ENCODE measurements around the gene COMMD1. TPM values are rescaled to one million over a fixed set of nuclear protein-coding genes. Genes with fewer than 3 reads are reported as not detected.

The COMMD1 gene
- total RNA-seq, 5 donors from 2014 or later (not counting 1 experiment from before 2014, with no cell fraction given), result 18.2 to 23.8 (median 19.6) TPM

DNA sequence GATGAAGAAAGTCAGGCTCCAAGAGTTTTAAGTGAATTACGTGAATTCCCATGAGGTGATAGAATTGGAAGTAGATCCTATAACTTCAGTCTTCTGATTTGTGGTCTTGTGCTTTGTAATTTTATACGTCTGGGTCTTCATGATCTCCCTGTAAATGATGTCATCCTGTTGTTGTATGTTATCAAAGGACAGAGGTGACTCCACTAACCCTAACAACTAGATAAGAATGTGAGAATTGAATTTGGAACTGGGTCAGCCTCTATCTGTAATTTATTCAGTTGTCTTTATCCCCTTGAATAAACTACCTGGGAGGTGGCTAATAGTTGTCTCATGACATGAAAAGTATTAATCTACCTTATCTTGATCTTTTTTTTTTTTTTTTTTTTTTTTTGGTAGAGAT is 204.1 kb downstream of the COMMD1 start:
- no peaks in the 10 kb centered on the region for H3K4me1 Mint-ChIP-seq
- CTCF ChIA-PET, result no interaction called here
- no peak for ATAC-seq (replicated peaks in 1 of 4)
- DNase-seq, result no peak
- Histone ChIP-seq H3K27me3 (replicated peaks in 1 of 2; ENCODE audit: control insufficient read depth in 2 of 2, extremely low read depth in 1 of 2, insufficient read depth in 2 of 2, low read length in 1 of 2) (no peaks in the 10 kb centered on the region), H3K9me3 (no peaks in the 10 kb centered on the region), H3K4me3 (ENCODE audit: control insufficient read depth in 1 of 2, extremely low read depth in 1 of 2, low read length in 1 of 2) (no peak overlapping the region), H3K4me1 (ENCODE audit: control insufficient read depth in 1 of 2, extremely low read depth in 1 of 2, insufficient read depth in 2 of 2, low read length in 2 of 2) (no peaks in the 10 kb centered on the region), H3K36me3 (ENCODE audit: control insufficient read depth in 2 of 2, extremely low read depth in 1 of 2, insufficient read depth in 1 of 2, low read length in 1 of 2) (no peaks in the 10 kb centered on the region), H3K27ac (ENCODE audit: low read length) (no peak overlapping the region)
- H3K4me3 Mint-ChIP-seq, result no peak overlapping the region
- WGBS (ENCODE audit: insufficient coverage), result no CpG with 5 or more reads among the region's 2 CpGs
- no peaks in the 10 kb centered on the region for H3K9me3 Mint-ChIP-seq
- peaks cover 5% of the 10 kb centered on the region for H3K36me3 Mint-ChIP-seq
- POLR2A ChIA-PET, result interaction anchor here in 1 of 2 donors (0.5 kb wide), 1 partner anchor 92 kb away, joined by 12 read pairs; no protein-coding TSS in a partner anchor
- H3K27ac Mint-ChIP-seq, result no peak overlapping the region
- H3K27me3 Mint-ChIP-seq, result no peaks in the 10 kb centered on the region

DNA sequence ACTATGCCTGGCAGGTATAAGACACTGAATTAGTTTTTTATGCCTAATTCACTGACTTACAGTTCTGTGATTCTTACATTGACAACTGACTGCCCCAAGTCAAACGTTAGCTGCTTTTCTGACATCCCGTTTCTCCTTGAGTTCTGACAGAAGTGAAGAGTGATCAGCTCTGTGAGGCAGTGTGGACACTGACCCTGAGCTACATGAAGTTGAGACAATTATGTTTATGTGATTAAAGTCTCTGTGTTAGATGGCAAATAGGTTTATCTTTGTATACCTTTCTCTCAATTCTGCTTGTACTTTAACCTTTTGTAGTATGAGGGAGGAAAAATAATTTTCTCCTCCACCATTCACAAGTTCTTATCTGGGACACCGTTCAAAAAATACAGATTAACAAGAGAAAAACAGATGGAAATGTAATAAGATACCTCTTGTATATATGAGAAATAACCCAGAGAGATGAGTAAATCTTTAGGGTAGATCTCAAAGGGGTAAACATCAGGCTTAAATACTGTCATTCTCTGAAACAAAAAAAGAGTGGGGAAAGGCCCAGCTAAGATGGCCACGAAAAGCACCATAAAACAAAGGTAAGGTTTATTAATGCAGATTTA is 205.0 kb downstream of the COMMD1 start:
- CTCF ChIA-PET, result no interaction called here
- no peaks in the 10 kb centered on the region for H3K4me1 ChIP-seq (ENCODE audit: control insufficient read depth in 1 of 2, extremely low read depth in 1 of 2, insufficient read depth in 2 of 2, low read length in 2 of 2)
- no peak for ATAC-seq (replicated peaks in 1 of 4)
- no peaks in the 10 kb centered on the region for H3K27me3 Mint-ChIP-seq
- no peak overlapping the region for H3K27ac ChIP-seq (ENCODE audit: low read length)
- no CpG with 5 or more reads among the region's 4 CpGs for WGBS (ENCODE audit: insufficient coverage)
- no peaks in the 10 kb centered on the region for H3K27me3 ChIP-seq (replicated peaks in 1 of 2; ENCODE audit: control insufficient read depth in 2 of 2, extremely low read depth in 1 of 2, insufficient read depth in 2 of 2, low read length in 1 of 2)
- no peak for DNase-seq
- no peaks in the 10 kb centered on the region for H3K9me3 ChIP-seq
- no peak overlapping the region for H3K27ac Mint-ChIP-seq
- no peak overlapping the region for H3K4me3 Mint-ChIP-seq
- H3K9me3 Mint-ChIP-seq, result no peaks in the 10 kb centered on the region
- H3K36me3 ChIP-seq (ENCODE audit: control insufficient read depth in 2 of 2, extremely low read depth in 1 of 2, insufficient read depth in 1 of 2, low read length in 1 of 2), result no peaks in the 10 kb centered on the region
- POLR2A ChIA-PET, result no interaction called here
- no peak overlapping the region for H3K4me3 ChIP-seq (ENCODE audit: control insufficient read depth in 1 of 2, extremely low read depth in 1 of 2, low read length in 1 of 2)
- H3K4me1 Mint-ChIP-seq, result peaks cover 0 to 8% (median 3%) of the 10 kb centered on the region in 3 donors
- peaks cover 3% of the 10 kb centered on the region for H3K36me3 Mint-ChIP-seq

GRCh38 chr2:62112179-62112578 is 206.7 kb downstream of the COMMD1 start:
- Histone ChIP-seq H3K4me1 (ENCODE audit: control insufficient read depth in 1 of 2, extremely low read depth in 1 of 2, insufficient read depth in 2 of 2, low read length in 2 of 2) (no peaks in the 10 kb centered on the region), H3K36me3 (ENCODE audit: control insufficient read depth in 2 of 2, extremely low read depth in 1 of 2, insufficient read depth in 1 of 2, low read length in 1 of 2) (no peaks in the 10 kb centered on the region), H3K27me3 (replicated peaks in 1 of 2; ENCODE audit: control insufficient read depth in 2 of 2, extremely low read depth in 1 of 2, insufficient read depth in 2 of 2, low read length in 1 of 2) (no peaks in the 10 kb centered on the region), H3K27ac (ENCODE audit: low read length) (no peak overlapping the region), H3K9me3 (no peaks in the 10 kb centered on the region), H3K4me3 (ENCODE audit: control insufficient read depth in 1 of 2, extremely low read depth in 1 of 2, low read length in 1 of 2) (no peak overlapping the region)
- Mint-ChIP-seq H3K27me3 (no peaks in the 10 kb centered on the region), H3K27ac (no peak overlapping the region), H3K9me3 (no peaks in the 10 kb centered on the region), H3K36me3 (peaks cover 7% of the 10 kb centered on the region), H3K4me3 (no peak overlapping the region), H3K4me1 (peaks cover 2 to 9% (median 3%) of the 10 kb centered on the region in 3 donors)
- ChIA-PET CTCF (interaction anchor here in 1 of 2 donors (0.6 kb wide), 1 partner anchor 125 kb away, joined by 8 read pairs; no protein-coding TSS in a partner anchor), POLR2A (no interaction called here)
- ATAC-seq (replicated peaks in 1 of 4), result no peak
- WGBS (ENCODE audit: insufficient coverage), result 100% methylated on average over 1 of the region's 2 CpGs
- DNase-seq, result no peak

- WGBS (ENCODE audit: insufficient coverage), result 93% methylated on average over 3 of the region's 5 CpGs
- Histone ChIP-seq H3K9me3 (no peaks in the 10 kb centered on the region), H3K27ac (ENCODE audit: low read length) (no peak overlapping the region), H3K4me1 (ENCODE audit: control insufficient read depth in 1 of 2, extremely low read depth in 1 of 2, insufficient read depth in 2 of 2, low read length in 2 of 2) (no peaks in the 10 kb centered on the region), H3K36me3 (ENCODE audit: control insufficient read depth in 2 of 2, extremely low read depth in 1 of 2, insufficient read depth in 1 of 2, low read length in 1 of 2) (no peaks in the 10 kb centered on the region), H3K4me3 (ENCODE audit: control insufficient read depth in 1 of 2, extremely low read depth in 1 of 2, low read length in 1 of 2) (no peak overlapping the region), H3K27me3 (replicated peaks in 1 of 2; ENCODE audit: control insufficient read depth in 2 of 2, extremely low read depth in 1 of 2, insufficient read depth in 2 of 2, low read length in 1 of 2) (no peaks in the 10 kb centered on the region)
- H3K36me3 Mint-ChIP-seq, result peaks cover 15% of the 10 kb centered on the region
- POLR2A ChIA-PET, result interaction anchor here in 1 of 2 donors (0.5 kb wide), 1 partner anchor 1318 kb away, joined by 5 read pairs; no protein-coding TSS in a partner anchor
- DNase-seq, result no peak
- peaks cover 5 to 19% (median 9%) of the 10 kb centered on the region in 3 donors for H3K4me1 Mint-ChIP-seq
- no peak overlapping the region for H3K4me3 Mint-ChIP-seq
- no peaks in the 10 kb centered on the region for H3K9me3 Mint-ChIP-seq
- no peaks in the 10 kb centered on the region for H3K27me3 Mint-ChIP-seq
- ATAC-seq (replicated peaks in 1 of 4), result no peak
- CTCF ChIA-PET, result no interaction called here
- H3K27ac Mint-ChIP-seq, result no peak overlapping the region
Observed at GRCh38 chr2:62114564-62114963, 209.1 kb downstream of the COMMD1 start.

DNA sequence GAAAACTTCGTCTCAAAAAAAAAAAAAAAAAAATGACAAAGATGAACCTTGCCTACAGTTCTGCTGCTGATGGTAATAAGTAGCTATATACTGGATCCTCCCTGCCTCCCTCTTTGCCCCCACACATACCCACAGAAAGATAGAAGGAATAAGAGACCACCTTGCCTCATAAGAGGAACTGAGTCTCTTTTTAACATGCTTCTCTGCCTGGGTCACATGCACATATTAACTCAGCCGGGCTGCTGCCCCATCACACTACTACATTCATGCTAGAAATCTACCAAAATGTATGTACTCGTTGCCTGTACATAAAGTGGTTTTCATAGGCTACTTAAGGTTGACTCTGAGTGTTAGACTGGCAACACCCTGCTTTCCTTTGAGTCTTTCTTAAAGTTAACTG is 211.5 kb downstream of the COMMD1 start:
- peaks cover 5 to 22% (median 9%) of the 10 kb centered on the region in 3 donors for H3K4me1 Mint-ChIP-seq

GRCh38 chr2:62118160-62118559 is 212.7 kb downstream of the COMMD1 start:
- no peaks in the 10 kb centered on the region for H3K27me3 Mint-ChIP-seq
- H3K9me3 Mint-ChIP-seq, result no peaks in the 10 kb centered on the region
- no peak overlapping the region for H3K27ac Mint-ChIP-seq
- no peak for ATAC-seq (replicated peaks in 1 of 4)
- Histone ChIP-seq H3K27me3 (replicated peaks in 1 of 2; ENCODE audit: control insufficient read depth in 2 of 2, extremely low read depth in 1 of 2, insufficient read depth in 2 of 2, low read length in 1 of 2) (no peaks in the 10 kb centered on the region), H3K27ac (ENCODE audit: low read length) (no peak overlapping the region), H3K4me3 (ENCODE audit: control insufficient read depth in 1 of 2, extremely low read depth in 1 of 2, low read length in 1 of 2) (no peak overlapping the region), H3K36me3 (ENCODE audit: control insufficient read depth in 2 of 2, extremely low read depth in 1 of 2, insufficient read depth in 1 of 2, low read length in 1 of 2) (no peaks in the 10 kb centered on the region), H3K9me3 (no peaks in the 10 kb centered on the region), H3K4me1 (ENCODE audit: control insufficient read depth in 1 of 2, extremely low read depth in 1 of 2, insufficient read depth in 2 of 2, low read length in 2 of 2) (no peaks in the 10 kb centered on the region)
- POLR2A ChIA-PET, result no interaction called here
- peaks cover 5 to 22% (median 9%) of the 10 kb centered on the region in 3 donors for H3K4me1 Mint-ChIP-seq
- peaks cover 19% of the 10 kb centered on the region for H3K36me3 Mint-ChIP-seq
- CTCF ChIA-PET, result no interaction called here
- no peak for DNase-seq
- H3K4me3 Mint-ChIP-seq, result no peak overlapping the region

More for the DNA sequence above, 211.5 kb downstream of the COMMD1 start:
- no peaks in the 10 kb centered on the region for H3K4me1 ChIP-seq (ENCODE audit: control insufficient read depth in 1 of 2, extremely low read depth in 1 of 2, insufficient read depth in 2 of 2, low read length in 2 of 2)
- Mint-ChIP-seq H3K27ac (no peak overlapping the region), H3K36me3 (peaks cover 16% of the 10 kb centered on the region), H3K27me3 (no peaks in the 10 kb centered on the region), H3K4me3 (no peak overlapping the region), H3K9me3 (no peaks in the 10 kb centered on the region)
- H3K36me3 ChIP-seq (ENCODE audit: control insufficient read depth in 2 of 2, extremely low read depth in 1 of 2, insufficient read depth in 1 of 2, low read length in 1 of 2), result no peaks in the 10 kb centered on the region
- ATAC-seq (replicated peaks in 1 of 4), result no peak
- ChIA-PET CTCF (interaction anchor here in 1 of 2 donors (0.6 kb wide), 1 partner anchor 8 kb away, joined by 6 read pairs; no protein-coding TSS in a partner anchor), POLR2A (interaction anchor here in 1 of 2 donors (0.7 kb wide), 1 partner anchor 1912 kb away, joined by 4 read pairs; no protein-coding TSS in a partner anchor)
- no peak overlapping the region for H3K4me3 ChIP-seq (ENCODE audit: control insufficient read depth in 1 of 2, extremely low read depth in 1 of 2, low read length in 1 of 2)
- H3K27me3 ChIP-seq (replicated peaks in 1 of 2; ENCODE audit: control insufficient read depth in 2 of 2, extremely low read depth in 1 of 2, insufficient read depth in 2 of 2, low read length in 1 of 2), result no peaks in the 10 kb centered on the region
- H3K9me3 ChIP-seq, result no peaks in the 10 kb centered on the region
- DNase-seq, result no peak
- no CpG with 5 or more reads among the region's 3 CpGs for WGBS (ENCODE audit: insufficient coverage)
- H3K27ac ChIP-seq (ENCODE audit: low read length), result no peak overlapping the region

Measured in T-cell (primary cell).